H1 (cell line): ENCODE data around the gene TKTL2. TPM values are rescaled to one million over a fixed set of nuclear protein-coding genes. Genes with fewer than 3 reads are reported as not detected.

Source experiments
- CTCF ChIA-PET: fragments of 300-600 bp; sonication (Branson Sonifier 250); formaldehyde crosslinking; loops from one replicate; lab custom pipeline; 2021; ENCODE audit not compliant: partially characterized antibody; lab: Charles Lee
- POLR2A ChIA-PET: fragments of 300-600 bp; sonication (Branson Sonifier 250); formaldehyde crosslinking; loops from one replicate; lab custom pipeline; 2021; ENCODE audit warnings: inconsistent platforms; ENCODE audit not compliant: partially characterized antibody; lab: Charles Lee
- DNase-seq, 2 experiments: peaks; one replicate each; pipeline versions ENCODE4 v3.0.0 to v3.0.0-alpha.2; 2010 to 2022; ENCODE audit warnings: low spot score in 2 of 2, low read depth in 1 of 2, mixed read lengths in 1 of 2
- FAIRE-seq: peaks from 2 replicates; lab custom pipeline; 2011; peaks lifted over from hg19 to GRCh38; lab: Jason Lieb, UNC
- H2AFZ ChIP-seq: 2 replicates; pipeline ENCODE4 v1.8.1; 2012; ENCODE audit warnings: low read length, inconsistent platforms
- H2AK5ac ChIP-seq: 2 replicates; pipeline ENCODE4 v1.6.1; 2013; ENCODE audit warnings: low read depth, low read length
- H2BK120ac ChIP-seq: replicated peaks from 2 replicates; pipeline ENCODE3; 2013; ENCODE audit warnings: low read depth, low read length, inconsistent platforms
- H2BK12ac ChIP-seq: 2 replicates; pipeline ENCODE4 v1.6.1; 2013; ENCODE audit warnings: low read depth, low read length
- H2BK15ac ChIP-seq: 2 replicates; pipeline ENCODE4 v1.6.1; 2013; ENCODE audit warnings: low read length
- H2BK20ac ChIP-seq: 2 replicates; pipeline ENCODE4 v1.6.1; 2013; ENCODE audit warnings: low read length
- H2BK5ac ChIP-seq: 2 replicates; pipeline ENCODE4 v1.6.1; 2013; ENCODE audit warnings: low read depth, low read length
- H3K14ac ChIP-seq: 2 replicates; pipeline ENCODE4 v1.6.1; 2013; ENCODE audit warnings: inconsistent platforms; ENCODE audit not compliant: insufficient read length
- H3K18ac ChIP-seq: 2 replicates; pipeline ENCODE4 v1.6.1; 2013; ENCODE audit warnings: low read length; ENCODE audit errors: extremely low read depth
- H3K23ac ChIP-seq: 2 replicates; pipeline ENCODE4 v1.6.1; 2013; ENCODE audit warnings: inconsistent platforms; ENCODE audit not compliant: insufficient read length
- H3K23me2 ChIP-seq: 2 replicates; pipeline ENCODE4 v1.6.1; 2013; ENCODE audit warnings: low read depth, low read length
- H3K27ac ChIP-seq: 2 replicates; pipeline ENCODE4 v1.6.1; 2011; ENCODE audit warnings: low read depth, low read length, inconsistent platforms
- H3K27me3 ChIP-seq, 4 experiments: replicated peaks in 1 of 4; 1 replicate in 1 of 4; 2 replicates in 3 of 4; pipeline versions ENCODE4 v1.6.1 to v1.8.1; 2011 to 2013; ENCODE audit warnings: low read length in 3 of 4, mild to moderate bottlenecking in 3 of 4, inconsistent platforms in 2 of 4, mixed read lengths in 2 of 4, moderate library complexity in 1 of 4; ENCODE audit not compliant: control insufficient read depth in 3 of 4, insufficient read depth in 3 of 4; ENCODE audit errors: extremely low read depth in 1 of 4
- H3K36me3 ChIP-seq, 4 experiments: 2 replicates each; pipeline versions ENCODE4 v1.6.1 to v1.8.1; 2011 to 2013; ENCODE audit warnings: mild to moderate bottlenecking in 4 of 4, low read length in 3 of 4, moderate library complexity in 2 of 4, control low read depth in 1 of 4, inconsistent platforms in 1 of 4; ENCODE audit not compliant: insufficient read depth in 4 of 4, control insufficient read depth in 2 of 4
- H3K4ac ChIP-seq: replicated peaks from 2 replicates; pipeline ENCODE3; 2013; ENCODE audit warnings: low read length, low read depth, mixed read lengths, inconsistent platforms; ENCODE audit not compliant: insufficient read length
- H3K4me1 ChIP-seq, 4 experiments: replicated peaks in 1 of 4; 1 replicate in 1 of 4; 2 replicates in 3 of 4; pipeline versions ENCODE4 v1.6.1 to v1.8.1; 2011 to 2013; ENCODE audit warnings: low read length in 3 of 4, inconsistent platforms in 2 of 4, mixed read lengths in 1 of 4; ENCODE audit not compliant: insufficient read depth in 4 of 4, control insufficient read depth in 3 of 4
- H3K4me2 ChIP-seq, 2 experiments: 2 replicates each; pipeline versions ENCODE4 v1.6.1 to v1.8.1; 2011 to 2013; ENCODE audit warnings: low read depth in 2 of 2, low read length in 2 of 2, control low read depth in 1 of 2, inconsistent platforms in 1 of 2, mild to moderate bottlenecking in 1 of 2; ENCODE audit not compliant: insufficient read depth in 1 of 2
- H3K4me3 ChIP-seq, 4 experiments: fragments of 200-600, 300-600 bp in 1 of 4; sonication (generic), shearing (Covaris generic), sonication (Bioruptor Twin) in 1 of 4; 2 replicates each; pipeline versions ENCODE4 v1.5.1 to v1.8.1; 2011 to 2016; ENCODE audit warnings: low read length in 4 of 4, low read depth in 3 of 4, control low read depth in 2 of 4, inconsistent platforms in 2 of 4, mild to moderate bottlenecking in 2 of 4, mixed read lengths in 1 of 4, moderate library complexity in 1 of 4; ENCODE audit not compliant: insufficient read depth in 2 of 4; ENCODE audit errors: extremely low read depth in 1 of 4
- H3K56ac ChIP-seq: replicated peaks from 2 replicates; pipeline ENCODE3; 2013; ENCODE audit warnings: low read depth, mild to moderate bottlenecking, mixed read lengths, low read length, inconsistent platforms; ENCODE audit not compliant: insufficient read length
- H3K79me1 ChIP-seq: 2 replicates; pipeline ENCODE4 v1.6.1; 2013; ENCODE audit warnings: low read depth, low read length, control low read depth
- H3K79me2 ChIP-seq, 2 experiments: 2 replicates each; pipeline versions ENCODE4 v1.6.1 to v1.8.1; 2012 to 2013; ENCODE audit warnings: low read length in 2 of 2, mild to moderate bottlenecking in 2 of 2, inconsistent platforms in 1 of 2; ENCODE audit not compliant: insufficient read depth in 2 of 2, control insufficient read depth in 1 of 2
- H3K9ac ChIP-seq, 4 experiments: replicated peaks in 1 of 4; 1 replicate in 1 of 4; 2 replicates in 3 of 4; pipeline versions ENCODE4 v1.6.1 to v1.8.1; 2011 to 2013; ENCODE audit warnings: low read depth in 3 of 4, low read length in 3 of 4, control low read depth in 2 of 4, mild to moderate bottlenecking in 2 of 4, moderate library complexity in 2 of 4, inconsistent platforms in 1 of 4; ENCODE audit errors: extremely low read depth in 1 of 4
- H3K9me3 ChIP-seq, 2 experiments: 2 replicates each; pipeline versions ENCODE4 v1.6.1 to v1.8.1; 2012 to 2013; ENCODE audit warnings: mild to moderate bottlenecking in 2 of 2, moderate library complexity in 2 of 2, control low read depth in 1 of 2, inconsistent platforms in 1 of 2, low read depth in 1 of 2, low read length in 1 of 2, mixed read lengths in 1 of 2; ENCODE audit not compliant: insufficient read depth in 2 of 2
- H4K20me1 ChIP-seq, 2 experiments: replicated peaks in 1 of 2; 2 replicates each; pipeline versions ENCODE3 to v1.8.1; 2011 to 2013; ENCODE audit warnings: inconsistent platforms in 2 of 2, low read length in 2 of 2, mild to moderate bottlenecking in 1 of 2; ENCODE audit not compliant: insufficient read depth in 2 of 2, control insufficient read depth in 1 of 2
- H4K5ac ChIP-seq: 2 replicates; pipeline ENCODE4 v1.6.1; 2013; ENCODE audit warnings: low read length, low read depth, mixed read lengths, inconsistent platforms; ENCODE audit not compliant: insufficient read length
- H4K8ac ChIP-seq: 2 replicates; pipeline ENCODE4 v1.8.0; 2013; ENCODE audit warnings: mild to moderate bottlenecking, moderate library complexity, low read length, inconsistent platforms; ENCODE audit not compliant: insufficient read depth; ENCODE audit errors: extremely low read depth
- H4K91ac ChIP-seq: replicated peaks from 2 replicates; pipeline ENCODE3; 2013; ENCODE audit warnings: low read length, mixed read lengths, inconsistent platforms; ENCODE audit not compliant: insufficient read length
- CHD1 ChIP-seq: IDR thresholded peaks from 2 replicates; pipeline ENCODE4 v1.6.1; 2012; ENCODE audit warnings: low read depth, low read length, improper control_type of control experiment
- CTCF ChIP-seq, 3 experiments: IDR thresholded peaks; 1 replicate in 2 of 3; 2 replicates in 1 of 3; pipeline versions ENCODE4 v1.5.1 to v1.6.1; 2011; ENCODE audit warnings: low read length in 3 of 3, mild to moderate bottlenecking in 3 of 3, inconsistent platforms in 2 of 3, low read depth in 1 of 3, moderate library complexity in 1 of 3; ENCODE audit not compliant: insufficient read depth in 1 of 3; ENCODE audit errors: control extremely low read depth in 1 of 3
- E2F6 ChIP-seq: IDR thresholded peaks from 2 replicates; pipeline ENCODE4 v1.6.1; 2012; ENCODE audit warnings: inconsistent platforms
- FOSL1 ChIP-seq: IDR thresholded peaks from 2 replicates; pipeline ENCODE4 v1.6.1; 2011; ENCODE audit warnings: mild to moderate bottlenecking, low read depth, low read length, moderate library complexity; ENCODE audit not compliant: insufficient read depth
- GABPA ChIP-seq: IDR thresholded peaks from 2 replicates; pipeline ENCODE4 v1.6.1; 2011; ENCODE audit warnings: mild to moderate bottlenecking, low read length, moderate library complexity, borderline replicate concordance; ENCODE audit not compliant: insufficient read depth
- MAX ChIP-seq: IDR thresholded peaks from 2 replicates; pipeline ENCODE4 v1.6.1; 2012; ENCODE audit warnings: inconsistent platforms
- NANOG ChIP-seq: IDR thresholded peaks from 2 replicates; pipeline ENCODE4 v1.6.1; 2011; ENCODE audit warnings: low read length, low read depth, mild to moderate bottlenecking, inconsistent platforms; ENCODE audit not compliant: insufficient read depth, poor library complexity, severe bottlenecking
- NRF1 ChIP-seq: IDR thresholded peaks from 2 replicates; pipeline ENCODE4 v1.6.1; 2011; ENCODE audit warnings: mild to moderate bottlenecking, low read depth, low read length, improper control_type of control experiment
- POLR2A ChIP-seq, 2 experiments: IDR thresholded peaks; 1 replicate in 1 of 2; 2 replicates in 1 of 2; pipeline ENCODE4 v1.6.1; 2011; ENCODE audit warnings: low read depth in 2 of 2, low read length in 2 of 2, mild to moderate bottlenecking in 2 of 2; ENCODE audit errors: control extremely low read depth in 1 of 2
- POU5F1 ChIP-seq: IDR thresholded peaks from 2 replicates; pipeline ENCODE4 v1.6.1; 2011; ENCODE audit warnings: low read depth, mild to moderate bottlenecking, low read length, moderate library complexity
- SAP30 ChIP-seq: fragments of 300-600 bp; sonication (generic); IDR thresholded peaks from 2 replicates; pipeline ENCODE4 v1.7.1; 2012; ENCODE audit warnings: low read length, moderate library complexity, mild to moderate bottlenecking, inconsistent platforms; ENCODE audit not compliant: insufficient read depth, insufficient replicate concordance
- WGBS, 2 experiments: shearing (Covaris generic) in 1 of 2; methylation state at CpG; one replicate each; pipeline versions ENCODE4 v1.1.6 to v1.1.7; 2013 to 2015; ENCODE audit warnings: low lambda C conversion rate in 2 of 2, mixed read lengths in 2 of 2, inconsistent platforms in 1 of 2, low coverage in 1 of 2, missing lambda C conversion rate in 1 of 2; ENCODE audit not compliant: insufficient replicate concordance in 2 of 2, insufficient coverage in 1 of 2, insufficient read length in 1 of 2; ENCODE audit errors: extremely low coverage in 1 of 2, missing lambda C conversion rate in 1 of 2; 5-methylcytosine and 5-hydroxymethylcytosine counted together
- polyA plus RNA-seq, 7 experiments: library from polyadenylated mRNA; depleted of rRNA in 3 of 7; stranded (reverse) in 5 of 7; unstranded in 2 of 7; fragments of >200 nt in 5 of 7; fragments of 200-250 nt in 2 of 7; gene quantifications; 1 replicate in 5 of 7; 2 replicates in 1 of 7; 4 replicates in 1 of 7; pipeline versions ENCODE4 v1.2.1 to v1.2.3, GENCODE V29; 2011 to 2013; ENCODE audit warnings: missing spikeins in 2 of 7, mixed read lengths in 2 of 7
- total RNA-seq: library from RNA; stranded (reverse); fragmentation: NEBNext Ultra II Directional; extraction: Animal tissue kit (Norgen Biotek cat#: 25700); gene quantifications from 2 replicates; pipeline ENCODE4 v1.2.1, GENCODE V29; 2021

TKTL2 gene
- total and polyA plus RNA-seq, 2 of the 8 experiments (the other 6 are each of a cell fraction or from before 2014, with no cell fraction given): not detected

- H3K14ac ChIP-seq: no peak overlapping the region
- H3K9me3 ChIP-seq: no peaks in the 10 kb centered on the region
- no peak overlapping the region for H3K56ac ChIP-seq
- peaks cover 4% of the 10 kb centered on the region in 2 experiments for H4K20me1 ChIP-seq
- H4K5ac ChIP-seq: no peak overlapping the region
- H4K91ac ChIP-seq: no peak overlapping the region
- no peak overlapping the region for H2AK5ac ChIP-seq
- H2BK20ac ChIP-seq: no peak overlapping the region
- no peak overlapping the region for H3K9ac ChIP-seq
- H2BK12ac ChIP-seq: no peak overlapping the region
- H3K4me2 ChIP-seq: no peak overlapping the region
- no peaks in the 10 kb centered on the region for H3K79me1 ChIP-seq
- no peak overlapping the region for H3K18ac ChIP-seq
- ChIA-PET POLR2A (no interaction called here), CTCF (no interaction called here)
- H4K8ac ChIP-seq: no peak overlapping the region
- no peaks in the 10 kb centered on the region for H3K27me3 ChIP-seq
- H2BK5ac ChIP-seq: no peak overlapping the region
- WGBS, 2 experiments: 93% methylated on average over 1 of the region's 1 CpG; no CpG with 5 or more reads in 1 of the 2 experiments
- H3K4ac ChIP-seq: no peak overlapping the region
- peaks cover 0 to 5% (median 1%) of the 10 kb centered on the region in 4 experiments; a peak in 1 of 7 replicates for H3K4me1 ChIP-seq
- H2BK15ac ChIP-seq: no peak overlapping the region
- H3K23ac ChIP-seq: no peak overlapping the region
- DNase-seq (no peak), FAIRE-seq (no peak)
- no peaks in the 10 kb centered on the region for H3K23me2 ChIP-seq
- H3K36me3 ChIP-seq: peaks cover 0 to 6% (median 2%) of the 10 kb centered on the region in 4 experiments; a peak in 1 of 8 replicates
- peaks cover 47 to 99% of the 10 kb centered on the region in 2 experiments for H3K79me2 ChIP-seq
- H3K27ac ChIP-seq: no peak overlapping the region
- no peak overlapping the region for H2AFZ ChIP-seq
- no peak overlapping the region for H3K4me3 ChIP-seq
- H2BK120ac ChIP-seq: no peak overlapping the region
- no peak for TF ChIP-seq POLR2A (IDR thresholded peaks at IDR 0.05; ENCODE audit: control extremely low read depth in 1 of 2, low read depth in 2 of 2, low read length in 2 of 2)
- TF ChIP-seq NANOG: no peak
- TF ChIP-seq NRF1: no peak
- no peak for TF ChIP-seq E2F6
- no peak for TF ChIP-seq MAX
- TF ChIP-seq FOSL1: no peak
- no peak for TF ChIP-seq GABPA
- no peak for TF ChIP-seq POU5F1
- no peak for TF ChIP-seq SAP30
- no peak for TF ChIP-seq CTCF (IDR thresholded peaks at IDR 0.05; ENCODE audit: control extremely low read depth in 1 of 3, insufficient read depth in 1 of 3, low read depth in 1 of 3, low read length in 3 of 3)
- TF ChIP-seq CHD1: no peak
These were observed 27.0 kb upstream of the TKTL2 start for GRCh38 chr4:163500586-163500985.
